ENCODE data around the gene STAC2.

STAC2 gene

DNA sequence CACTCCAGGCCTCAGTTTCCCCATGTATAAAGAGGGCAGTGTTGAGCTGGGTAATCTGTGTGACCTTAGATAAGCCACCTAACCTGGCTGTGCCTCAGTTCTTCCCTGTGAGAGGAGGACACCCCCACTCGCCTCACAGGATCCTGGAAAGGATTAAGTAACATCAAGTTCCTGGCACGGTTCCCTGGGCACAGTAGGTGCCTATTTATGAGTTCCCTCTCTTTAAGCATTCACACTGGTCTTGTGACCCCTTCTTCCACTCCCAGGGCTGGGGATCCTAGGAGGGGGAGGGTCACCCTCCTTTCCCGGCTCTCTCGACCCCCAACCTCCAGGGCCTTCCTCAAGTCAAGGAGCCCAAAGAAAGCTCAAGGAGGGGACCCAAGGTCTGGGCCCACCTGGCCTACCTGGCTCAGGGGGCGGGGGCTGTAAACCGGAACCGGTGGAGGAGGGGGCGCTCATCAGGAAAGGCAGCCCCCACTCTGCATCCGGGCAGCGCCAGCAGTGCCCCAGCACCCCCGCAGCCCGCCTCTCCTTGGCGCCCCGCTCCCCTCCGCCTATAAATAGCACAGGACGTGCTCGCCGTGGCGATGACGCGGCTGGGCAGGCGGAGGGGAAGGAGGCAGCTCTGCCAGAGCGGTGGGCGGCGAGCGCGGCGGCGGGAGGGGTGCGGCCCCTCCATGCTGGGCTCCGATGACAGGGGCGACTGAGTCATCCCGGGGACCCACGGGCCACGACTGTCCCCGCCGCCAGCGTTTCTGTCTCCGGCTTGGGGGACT lies 16.2 kb downstream of the STAC2 start:
- peak; percentile 87 for DNase-seq

- DNase-seq, result peak; percentile 62
Measured at GRCh38 chr17:39208893-39209292, 16.9 kb downstream of the STAC2 start.

DNA sequence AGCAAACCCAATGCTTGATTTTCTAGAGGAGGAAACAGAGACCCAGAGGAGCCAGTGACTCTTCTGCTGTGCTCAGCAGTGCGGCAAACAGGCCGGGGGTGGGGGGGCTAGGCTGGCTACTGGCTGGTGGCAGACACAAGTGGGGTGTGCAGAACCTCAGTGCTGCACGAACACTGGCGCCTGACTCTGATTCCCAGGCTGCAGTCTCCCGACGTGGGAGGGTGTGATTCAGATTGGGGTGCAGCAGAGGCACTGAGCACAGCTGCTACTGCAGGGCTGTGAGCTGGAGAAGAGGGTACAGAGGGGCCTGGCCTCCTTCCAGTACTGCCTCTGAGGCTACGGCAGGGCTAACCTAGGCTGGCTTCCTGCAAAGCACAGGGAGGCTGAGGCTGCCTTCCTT lies 17.6 kb downstream of the STAC2 start:
- DNase-seq, result peak; percentile 29

DNA sequence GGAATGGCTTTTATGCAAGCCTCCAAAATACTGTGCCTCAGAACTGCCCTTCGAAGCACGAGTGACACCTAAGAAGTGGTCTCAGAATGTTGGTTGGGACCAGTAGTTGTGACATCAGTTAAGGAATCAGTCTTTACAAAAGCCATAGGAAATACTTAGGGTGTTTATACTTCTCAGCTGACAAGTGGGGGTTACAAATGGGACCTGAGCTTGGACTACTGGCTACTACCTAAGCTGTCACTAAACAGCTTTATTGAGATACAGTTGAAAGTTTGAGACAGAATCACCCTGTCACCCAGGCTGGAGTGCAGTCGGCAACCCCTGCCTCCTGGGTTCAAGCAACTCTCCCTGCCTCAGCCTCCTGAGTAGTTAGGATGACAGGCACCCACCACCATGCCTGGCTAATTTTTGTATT lies 20.6 kb downstream of the STAC2 start:
- no peak for DNase-seq

GRCh38 chr17:39204245-39204644 lies 21.5 kb downstream of the STAC2 start:
- DNase-seq, result no peak

GRCh38 chr17:39200957-39201510 lies 24.7 kb downstream of the STAC2 start:
- peak; percentile 9 for DNase-seq

GRCh38 chr17:39200070-39200879 lies 25.5 kb downstream of the STAC2 start, which contains the start of gene RPL19:
TSS of gene RPL19 (plus strand) at chr17:39200283. CDS start at chr17:39200345, 62 bp downstream.
- DNase-seq, result peak; percentile 85

- DNase-seq, result peak; percentile 94
Measured at GRCh38 chr17:39199820-39200069, 26.0 kb downstream of the STAC2 start.

DNA sequence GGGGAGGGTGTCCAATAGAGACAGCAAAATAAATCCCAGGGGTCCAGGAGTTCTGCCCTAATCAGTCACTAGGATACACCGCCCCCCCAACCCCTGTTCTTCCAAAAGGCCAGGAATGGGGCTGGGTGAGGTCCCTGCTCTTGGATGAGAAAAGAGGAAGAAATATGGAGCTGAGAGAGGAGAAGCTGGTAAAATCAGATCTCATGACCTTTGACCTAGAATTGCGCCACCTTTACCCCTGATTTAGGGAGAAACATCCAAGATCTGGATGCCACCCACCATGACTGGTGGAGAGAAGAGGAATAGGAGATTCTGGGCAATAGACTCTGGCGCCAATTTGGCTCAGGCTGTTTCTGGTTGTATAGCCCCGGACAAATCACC lies 27.6 kb downstream of the STAC2 start:
- DNase-seq, result no peak

- DNase-seq, result peak; percentile 91
Measured at GRCh38 chr17:39197380-39198185, 28.2 kb downstream of the STAC2 start, which contains the start of gene CACNB1. TSS of gene CACNB1 (minus strand) at chr17:39197669. CDS start at chr17:39197495, 174 bp downstream.

DNA sequence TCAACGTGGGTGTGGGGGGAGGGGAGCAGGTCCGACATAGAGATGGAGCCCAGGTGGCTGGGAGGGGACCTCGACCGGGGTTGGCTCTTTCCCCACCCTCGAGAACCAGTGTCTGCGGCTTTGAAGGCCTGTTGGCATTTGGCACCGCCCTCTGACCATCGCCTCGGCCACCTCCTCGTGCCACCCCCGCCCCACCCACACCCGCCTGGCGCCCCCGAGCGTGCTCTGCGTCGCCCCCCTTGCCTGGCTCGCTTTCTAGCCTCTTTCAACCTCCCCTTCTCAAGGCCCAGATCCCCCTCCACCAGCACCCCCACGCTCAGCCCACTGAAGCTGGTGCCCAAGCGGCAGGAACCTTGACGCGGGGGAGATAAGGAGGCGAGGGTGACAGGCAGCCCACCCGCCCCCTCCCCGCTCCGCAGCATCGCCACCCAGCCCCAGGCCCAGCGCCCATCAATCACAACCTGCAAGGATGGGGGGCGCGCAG lies 28.9 kb downstream of the STAC2 start:
- peak; percentile 79 for DNase-seq

DNA sequence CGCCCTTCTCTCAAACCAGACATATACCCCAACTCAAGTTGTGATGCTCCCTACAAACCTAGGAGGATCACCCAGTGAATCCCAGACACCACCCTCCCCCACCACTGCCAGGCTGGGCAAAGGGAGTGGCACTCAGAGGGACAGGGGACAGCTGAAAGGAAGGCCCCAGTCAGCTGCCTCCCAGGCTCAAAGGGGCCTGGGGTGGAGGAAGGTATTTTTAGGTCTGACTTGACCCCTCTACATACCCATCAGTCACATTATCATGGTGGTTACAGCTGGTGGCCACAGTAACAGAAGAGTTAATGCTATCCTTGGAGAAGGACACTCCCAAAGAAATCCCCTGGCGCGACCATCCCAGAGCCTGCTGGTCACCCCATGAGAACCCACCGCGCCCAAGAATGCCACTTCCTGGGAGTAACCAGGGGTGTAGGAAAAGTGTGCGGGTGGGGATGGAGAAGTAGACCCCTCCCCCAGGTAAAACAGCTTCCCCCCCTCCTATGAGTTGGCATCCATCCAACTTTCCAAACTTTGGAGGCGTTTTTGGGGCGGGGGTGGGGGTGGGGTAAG lies 29.4 kb downstream of the STAC2 start:
- DNase-seq, result peak; percentile 72

DNA sequence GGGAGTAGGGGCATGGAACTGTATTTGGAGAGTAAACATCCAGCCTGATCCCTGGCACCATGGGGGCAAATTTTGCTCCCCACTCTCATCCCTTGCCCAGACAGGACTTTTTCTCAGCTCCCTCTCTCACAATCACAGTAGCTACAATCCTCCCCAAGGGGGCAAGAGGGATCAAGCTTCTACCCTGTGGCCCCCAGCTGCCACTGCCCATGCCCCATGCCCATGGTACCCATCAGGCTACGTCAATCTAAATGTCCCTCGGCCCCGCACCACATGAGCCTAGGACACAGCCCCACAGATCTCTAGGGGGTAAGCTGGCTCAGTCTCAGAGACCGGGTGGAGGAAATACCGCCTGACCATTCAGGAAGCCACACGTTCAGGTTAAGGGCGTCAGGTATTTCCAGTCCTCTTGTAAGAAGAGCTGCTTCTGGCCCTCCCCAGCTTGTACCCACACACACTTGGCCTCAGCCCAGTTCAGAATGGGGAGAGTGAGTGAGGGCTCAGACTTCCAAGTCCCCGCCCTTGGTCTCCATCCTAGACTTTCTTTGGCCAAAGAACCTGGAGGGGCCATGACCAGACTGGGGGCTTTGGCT lies 30.1 kb downstream of the STAC2 start:
- DNase-seq, result peak; percentile 78

DNA sequence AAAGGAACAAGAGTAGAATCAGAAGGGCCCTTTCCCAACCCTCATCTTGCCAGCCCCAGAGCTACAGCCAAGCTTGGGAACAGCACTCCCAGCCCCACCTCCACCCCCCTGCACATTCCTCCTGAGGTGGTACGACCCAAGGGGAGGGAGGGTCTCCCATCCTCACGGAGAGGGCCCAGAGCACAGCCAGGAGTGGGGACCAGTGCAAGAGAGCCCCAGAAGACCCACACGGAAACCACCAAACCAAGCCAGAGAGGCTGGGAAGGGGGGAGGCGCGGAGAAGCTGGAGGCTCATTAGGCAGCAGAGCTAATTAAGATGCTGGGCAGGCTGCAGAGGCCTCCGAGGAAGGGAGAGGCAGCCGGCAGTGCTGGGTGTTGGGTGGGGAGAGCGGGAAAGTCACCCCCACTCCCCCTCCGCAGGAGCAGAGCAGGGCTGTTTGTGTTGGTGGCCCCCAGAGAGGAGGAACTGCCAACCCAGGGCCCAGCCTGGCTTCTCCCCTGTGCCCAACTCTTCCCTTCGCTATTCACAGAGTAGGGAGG lies 30.7 kb downstream of the STAC2 start:
- DNase-seq, result peak; percentile 37

DNA sequence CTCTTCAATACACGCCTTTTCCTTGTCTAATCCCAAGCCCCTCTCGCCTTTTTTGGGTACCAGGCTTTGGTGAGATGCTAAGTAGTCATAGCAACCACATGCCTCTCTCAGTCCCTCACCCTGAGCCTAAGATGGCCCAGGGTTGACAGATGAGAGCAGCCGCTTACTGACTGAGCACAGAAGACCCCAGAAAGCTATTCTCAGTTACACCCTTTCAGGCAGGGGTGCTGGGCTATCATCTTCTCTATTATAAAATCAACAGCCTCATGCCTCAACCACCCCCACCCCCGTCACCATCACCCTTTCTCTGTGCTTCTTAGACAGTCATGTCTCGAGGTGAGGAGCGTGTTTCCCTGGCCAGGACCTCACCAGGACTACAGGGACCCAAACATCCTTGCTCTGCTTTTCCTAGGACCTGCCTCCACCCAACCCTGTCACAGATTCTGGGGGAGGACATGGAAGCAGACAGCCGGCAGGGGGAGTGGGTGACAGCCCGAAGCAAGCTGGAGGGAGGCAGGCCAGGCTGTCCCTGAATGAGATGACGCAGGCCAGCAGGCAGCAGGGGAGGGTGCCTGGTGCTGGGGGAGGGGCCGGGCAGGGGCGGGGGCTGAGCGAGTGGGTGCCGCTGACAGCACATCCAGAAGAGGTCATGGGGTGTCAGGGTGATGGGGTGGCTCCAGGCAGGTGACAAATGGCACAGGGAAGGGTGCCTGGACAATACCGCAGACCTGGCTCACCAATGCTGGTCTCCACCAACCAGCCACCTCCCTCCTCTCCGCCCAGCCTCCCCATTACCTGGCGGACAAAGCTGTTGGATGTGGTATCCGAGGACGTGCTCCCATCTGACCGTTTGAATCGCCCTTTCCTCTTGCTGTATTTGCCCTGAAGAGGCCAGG lies 31.4 kb downstream of the STAC2 start:
- peak; percentile 78 for DNase-seq

GRCh38 chr17:39193346-39193745 lies 32.4 kb downstream of the STAC2 start:
- DNase-seq, result peak; percentile 50

- DNase-seq, result no peak
Measured at GRCh38 chr17:39192901-39193300, 32.8 kb downstream of the STAC2 start.

DNA sequence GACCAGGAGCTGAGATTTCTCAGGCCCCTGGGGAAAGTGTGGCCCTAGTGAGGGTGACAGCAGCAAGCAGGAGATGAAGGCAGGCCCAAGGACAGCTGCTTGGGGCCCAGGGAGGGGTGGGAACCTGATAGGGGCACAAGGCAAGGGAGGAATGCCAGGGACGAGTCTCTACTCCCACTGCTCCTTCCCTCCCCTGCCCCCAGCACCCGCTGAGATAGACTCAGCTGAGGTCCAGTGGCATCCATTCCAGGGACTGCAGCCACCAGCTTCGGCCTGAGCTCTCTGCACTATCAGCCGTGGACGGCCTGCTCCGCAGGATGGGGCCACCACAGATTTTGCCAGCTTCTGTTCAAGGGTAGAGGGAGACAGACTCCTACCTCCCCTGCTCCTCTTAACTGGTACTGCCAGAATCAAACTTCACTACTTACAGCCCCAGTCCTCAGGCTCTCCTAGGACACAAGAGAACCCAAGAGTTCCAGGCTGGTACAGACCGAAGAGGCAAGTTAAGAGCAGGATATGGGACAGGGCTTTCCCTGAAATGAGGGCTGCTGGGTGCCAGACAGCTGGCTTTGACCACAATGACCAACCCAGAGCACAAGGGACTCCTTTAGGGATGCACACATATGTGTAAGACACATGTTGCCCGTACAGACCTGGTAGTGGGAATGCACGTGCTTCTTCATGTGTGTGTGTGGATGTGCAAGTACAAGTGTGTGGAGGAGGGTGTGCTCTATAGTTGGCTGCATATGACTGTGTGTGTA lies 33.8 kb downstream of the STAC2 start:
- DNase-seq, result peak; percentile 59

DNA sequence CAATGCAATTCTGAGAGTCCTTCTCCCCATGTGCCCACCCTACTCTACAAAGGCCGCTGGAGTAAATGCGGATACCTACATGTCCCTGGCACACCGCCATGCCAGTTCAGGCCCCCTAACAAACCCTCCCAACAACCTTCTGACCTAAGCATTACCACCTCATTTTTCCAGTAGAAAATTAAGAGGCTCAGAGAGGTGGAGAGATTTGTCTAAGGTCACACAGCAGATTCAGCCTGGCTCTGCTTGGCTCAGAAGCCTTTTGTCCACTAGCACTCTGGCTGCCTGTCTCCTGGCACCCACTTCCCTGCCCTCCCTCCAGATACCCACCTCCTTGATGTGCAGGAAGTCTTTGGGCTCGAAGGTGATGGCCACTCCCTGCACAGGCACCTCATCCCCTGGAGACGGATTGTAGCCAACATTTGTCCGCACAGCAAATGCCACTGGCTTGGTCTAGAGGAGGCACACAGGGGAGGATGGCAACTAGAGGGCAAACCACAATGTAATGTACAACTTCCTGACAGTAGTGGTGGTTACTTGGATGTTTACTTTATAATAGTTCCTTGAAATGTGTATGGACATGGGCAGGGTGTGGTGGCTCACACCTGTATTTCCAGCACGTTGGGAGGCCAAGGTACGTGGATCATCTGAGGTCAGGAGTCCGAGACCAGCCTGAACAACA lies 38.5 kb downstream of the STAC2 start:
- no peak for DNase-seq

Data from femur (tissue), 1 donor.